HG03039 (cell line): ENCODE data around the gene MTMR2.
A peak's percentile ranks its signal among the peaks of the same experiment; 100 is the strongest.

Experiments
- ATAC-seq: cut with Tn5 transposase; IDR thresholded peaks from one replicate; pipeline ENCODE4 v1.9.1; 2021; ENCODE audit warnings: mild to moderate bottlenecking, moderate library complexity; ENCODE audit not compliant: unreplicated experiment

MTMR2 gene

DNA sequence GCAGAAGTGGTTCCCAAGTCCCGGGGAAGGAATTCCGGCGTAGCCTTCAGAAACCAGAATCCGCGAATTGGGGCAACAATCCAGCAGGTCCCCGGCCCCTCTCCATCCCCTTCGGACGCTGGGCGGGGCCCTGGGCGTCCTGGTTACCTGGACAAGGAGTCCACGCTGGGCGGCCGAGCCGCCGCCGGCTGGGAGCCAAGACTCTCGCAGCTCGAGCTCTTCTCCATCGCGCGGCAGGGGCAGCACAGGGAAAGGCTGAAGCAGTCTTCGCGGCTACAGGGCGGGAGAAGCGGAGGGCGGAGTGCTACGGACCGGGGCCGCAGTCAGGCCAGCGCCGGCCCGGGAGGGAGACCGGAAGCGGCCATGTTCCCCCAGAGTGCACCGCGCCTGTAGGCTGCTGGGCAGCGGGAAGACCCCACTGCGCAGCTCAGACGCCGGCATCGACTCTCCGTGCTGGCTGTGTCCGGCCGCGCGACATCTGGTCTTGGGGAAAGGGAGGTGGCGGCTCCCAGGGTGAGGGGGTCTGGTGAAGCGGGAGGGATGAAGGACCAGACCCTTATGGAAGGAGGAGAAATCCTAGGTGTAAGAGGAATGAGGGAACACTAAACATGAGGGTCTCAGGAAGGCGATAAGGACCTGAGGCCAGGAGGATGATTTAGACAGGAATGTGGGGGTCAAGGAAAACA, at the start of gene MTMR2:
Gene MTMR2 (minus strand): TSS at position 380 of the 686 bp plus-strand sequence. CDS start 153 bp downstream, at position 227.
- ATAC-seq = peak; percentile 99

DNA sequence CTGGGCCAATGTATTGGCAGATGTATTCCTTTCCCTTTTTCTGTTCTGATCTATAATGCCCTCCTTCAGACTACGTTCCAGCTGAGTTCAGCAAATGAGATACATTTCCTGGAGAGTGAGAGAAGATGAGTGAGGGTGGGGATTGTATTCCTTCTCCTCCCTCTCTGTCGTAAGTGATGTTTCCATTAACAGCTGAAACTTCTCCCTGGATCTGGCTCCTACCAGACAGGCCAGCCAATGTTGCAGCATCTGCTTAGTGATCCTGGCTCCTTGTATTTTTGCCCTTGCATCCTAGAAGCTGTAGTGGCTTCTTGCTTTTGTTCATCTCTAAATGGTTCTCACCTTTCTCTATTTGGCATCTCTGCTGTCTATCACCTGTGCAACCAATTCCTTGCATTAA, 48.2 kb upstream of the MTMR2 start:
- no peak for ATAC-seq

DNA sequence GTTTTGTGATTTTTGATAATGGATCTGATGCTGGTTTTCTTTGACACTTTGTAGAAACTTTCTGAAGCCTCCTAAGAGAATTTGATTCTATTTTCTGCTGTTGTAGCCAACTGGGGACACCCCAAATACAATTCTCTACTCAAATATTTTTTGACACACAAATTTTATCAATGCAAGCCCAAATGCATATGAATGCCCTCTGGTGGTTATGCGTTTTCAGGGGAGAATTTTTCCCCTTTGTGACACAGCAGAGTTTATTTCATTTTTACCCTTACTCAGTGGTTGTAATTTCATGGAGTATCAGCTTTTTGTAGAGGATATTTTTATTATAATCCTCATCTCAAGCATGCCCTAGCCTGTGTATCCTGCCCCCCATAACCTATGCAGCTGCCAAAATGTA, 44.7 kb upstream of the MTMR2 start:
- no peak for ATAC-seq

DNA sequence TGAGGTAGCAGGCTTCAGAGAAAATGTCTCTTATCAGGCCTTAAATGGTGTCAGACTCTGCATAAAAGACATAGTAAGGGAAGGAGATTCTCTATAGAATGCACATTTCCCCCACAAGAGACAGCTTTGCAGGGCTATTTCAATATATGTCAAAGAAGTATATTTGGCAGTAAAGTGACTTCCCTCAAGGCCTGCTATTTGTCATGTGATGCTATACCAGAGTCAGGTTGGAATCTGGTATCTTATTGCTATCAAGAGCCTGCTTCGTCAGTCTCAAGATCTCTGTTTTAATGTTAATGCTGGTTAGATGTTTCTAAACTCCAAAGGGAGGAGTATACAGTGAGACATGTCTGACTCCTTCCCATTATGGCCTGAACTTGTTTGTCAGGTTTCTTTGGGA, 40.4 kb upstream of the MTMR2 start:
- no peak for ATAC-seq

DNA sequence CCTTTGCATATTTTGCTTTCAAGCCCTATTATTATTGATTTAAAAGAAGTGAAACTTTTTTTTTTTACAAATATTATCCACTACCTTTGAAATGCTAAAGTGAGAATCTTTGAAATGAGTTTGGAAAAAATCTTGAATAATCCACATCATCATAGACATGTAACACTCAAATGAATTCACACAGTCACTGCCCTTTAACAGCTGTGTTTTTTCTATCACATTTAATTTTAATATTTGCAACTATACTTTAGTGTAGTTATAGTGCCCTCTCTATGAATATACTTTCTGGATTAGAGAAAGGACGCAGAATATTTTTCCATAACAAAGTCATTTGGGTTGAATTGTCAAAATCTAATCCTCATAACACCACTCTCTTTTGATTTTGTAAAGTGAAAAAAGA, 37.9 kb upstream of the MTMR2 start:
- ATAC-seq = no peak

DNA sequence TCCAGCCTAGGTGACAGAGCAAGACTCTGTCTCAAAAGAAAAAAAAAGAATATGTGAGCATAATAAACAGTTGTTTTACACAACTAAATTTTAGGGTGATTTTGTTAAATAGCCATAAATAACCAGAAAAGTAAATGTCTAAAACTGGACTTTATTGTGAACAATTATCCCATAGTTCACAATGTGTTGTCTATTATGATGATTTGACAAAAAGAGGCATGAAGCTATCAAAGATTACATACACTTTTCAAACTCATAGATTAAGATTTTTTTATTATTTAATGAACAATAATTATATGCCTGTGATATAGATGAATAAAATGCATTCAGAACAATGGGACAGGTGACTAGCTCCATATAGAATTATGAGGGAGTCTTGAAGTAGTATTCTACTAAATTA, 27.0 kb upstream of the MTMR2 start:
- ATAC-seq = no peak

DNA sequence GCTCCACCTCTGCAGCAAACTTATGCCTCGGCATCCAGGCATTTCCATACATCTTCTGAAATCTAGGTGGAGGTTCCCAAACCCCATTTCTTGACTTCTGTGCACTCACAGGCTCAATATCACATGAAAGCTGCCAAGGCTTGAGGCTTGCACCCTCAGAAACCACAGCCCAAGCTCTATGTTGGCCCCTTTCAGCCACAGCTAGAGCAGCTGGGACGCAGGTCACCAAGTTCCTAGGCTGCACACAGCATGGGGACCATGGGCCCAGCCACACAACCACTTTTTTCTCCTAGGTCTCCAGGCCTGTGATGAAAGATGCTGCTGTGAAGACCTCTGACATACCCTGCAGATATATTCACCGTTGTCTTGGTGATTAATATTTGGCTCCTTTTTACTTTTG, 24.7 kb upstream of the MTMR2 start:
- ATAC-seq = no peak

DNA sequence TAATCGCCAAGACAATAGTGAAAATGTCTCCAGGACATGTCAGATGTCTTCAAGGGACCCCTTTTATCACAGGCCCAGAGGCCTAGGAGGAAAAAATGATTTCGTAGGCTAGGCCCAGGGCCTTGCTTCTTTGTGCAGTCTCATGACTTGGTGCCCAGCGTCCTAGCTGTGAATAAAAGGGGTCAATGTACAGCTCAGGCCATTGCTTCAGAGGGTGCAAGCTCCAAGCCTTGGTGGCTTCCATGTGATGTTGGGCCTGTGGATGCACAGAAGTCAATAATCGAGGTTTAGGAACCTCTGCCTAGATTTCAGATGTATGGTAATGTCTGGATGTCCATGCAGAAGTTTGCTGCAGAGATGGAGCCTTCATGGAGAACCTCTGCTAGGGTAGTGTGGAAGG, 20.7 kb upstream of the MTMR2 start:
- no peak for ATAC-seq

DNA sequence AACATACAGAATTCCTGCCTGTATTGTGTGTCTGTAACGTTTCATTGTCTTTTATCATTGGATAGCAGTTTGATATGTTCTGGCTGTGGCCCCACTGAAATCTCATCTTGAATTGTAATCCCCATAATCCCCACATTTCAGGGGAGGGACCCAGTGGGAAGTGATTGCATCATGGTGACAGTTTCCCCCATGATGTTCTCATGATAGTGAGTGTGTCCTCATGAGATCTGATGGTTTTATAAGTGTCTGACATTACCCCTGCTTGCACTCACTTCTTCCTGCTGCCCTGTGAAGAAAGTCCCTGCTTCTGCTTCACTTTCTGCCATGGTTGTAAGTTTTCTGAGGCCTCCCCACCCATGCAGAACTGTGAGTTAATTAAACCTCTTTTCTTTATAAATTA, 19.6 kb upstream of the MTMR2 start:
- no peak for ATAC-seq

DNA sequence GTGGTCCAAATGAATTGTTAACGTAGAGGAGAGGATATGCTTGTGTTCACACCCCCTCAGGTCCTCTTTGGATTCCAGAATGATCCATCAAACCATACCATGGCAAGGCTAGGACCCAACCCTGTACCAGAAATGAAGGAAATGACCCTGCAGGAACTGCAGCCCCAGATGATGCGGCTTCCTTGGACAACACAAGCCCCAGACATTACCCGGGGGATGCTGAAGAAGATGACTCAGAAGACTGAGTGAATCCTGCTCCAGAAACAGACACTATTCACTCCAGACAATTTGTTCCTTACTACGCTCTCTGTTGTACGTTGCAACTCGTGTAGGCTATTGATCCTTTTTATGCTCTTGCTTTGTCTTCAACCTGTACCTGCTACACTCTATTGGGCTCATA, 15.2 kb upstream of the MTMR2 start:
- ATAC-seq = no peak

DNA sequence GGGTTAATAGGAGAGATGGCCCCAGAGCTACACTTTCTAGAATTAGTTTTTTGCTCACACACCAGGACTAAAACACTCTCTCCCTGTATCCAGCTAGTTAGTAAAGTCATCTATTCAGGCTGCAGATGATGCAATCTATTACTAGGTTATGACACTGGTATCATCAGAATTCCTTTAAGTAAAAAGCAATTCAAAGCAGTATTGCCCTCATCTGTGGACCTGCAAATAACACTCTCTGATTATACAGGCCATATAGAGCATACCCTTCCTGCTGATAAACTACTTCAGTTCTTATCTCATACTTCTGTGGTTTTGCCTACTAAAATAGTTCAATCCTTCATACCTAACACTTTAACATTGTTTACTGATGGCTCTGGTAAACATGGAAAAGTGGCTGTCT, 13.5 kb upstream of the MTMR2 start:
- no peak for ATAC-seq

DNA sequence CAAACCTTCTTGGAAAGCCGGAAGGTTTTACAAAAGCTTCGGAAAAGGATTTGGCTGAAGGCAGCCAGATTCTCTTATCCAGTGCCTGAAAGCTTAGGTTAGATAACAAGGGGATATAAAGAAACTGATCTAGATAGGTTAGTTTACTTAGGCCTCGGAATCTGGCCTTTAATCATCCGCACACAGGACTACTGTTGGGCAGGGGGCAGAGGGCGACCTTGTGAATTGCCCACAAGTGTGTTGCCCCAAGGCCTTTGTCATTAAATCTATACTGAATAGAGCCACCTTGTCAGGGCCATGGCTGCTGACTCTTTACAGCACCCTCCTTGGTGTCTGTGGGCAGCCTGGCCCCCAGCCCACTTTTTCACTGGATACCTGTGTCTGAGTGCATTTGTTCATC, 9.7 kb upstream of the MTMR2 start:
- ATAC-seq = no peak

DNA sequence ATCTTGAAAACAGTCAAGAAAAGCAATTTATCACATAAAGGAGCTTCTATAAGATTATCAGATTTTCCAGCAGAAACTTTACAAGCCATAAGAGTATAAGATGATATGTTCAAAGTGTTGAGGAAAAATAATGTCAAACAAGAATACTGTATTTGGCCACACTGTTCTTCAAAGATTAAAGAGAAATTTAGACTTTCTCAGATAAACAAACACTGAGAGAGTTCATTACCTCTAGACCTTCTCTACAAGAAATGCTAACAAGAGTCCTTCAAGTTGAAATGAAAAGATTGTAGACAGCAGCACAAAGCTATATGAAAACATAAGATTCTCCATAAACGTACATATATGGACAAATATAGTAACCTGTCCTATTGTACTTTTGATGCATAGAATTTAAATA, 8.0 kb upstream of the MTMR2 start:
- no peak for ATAC-seq

DNA sequence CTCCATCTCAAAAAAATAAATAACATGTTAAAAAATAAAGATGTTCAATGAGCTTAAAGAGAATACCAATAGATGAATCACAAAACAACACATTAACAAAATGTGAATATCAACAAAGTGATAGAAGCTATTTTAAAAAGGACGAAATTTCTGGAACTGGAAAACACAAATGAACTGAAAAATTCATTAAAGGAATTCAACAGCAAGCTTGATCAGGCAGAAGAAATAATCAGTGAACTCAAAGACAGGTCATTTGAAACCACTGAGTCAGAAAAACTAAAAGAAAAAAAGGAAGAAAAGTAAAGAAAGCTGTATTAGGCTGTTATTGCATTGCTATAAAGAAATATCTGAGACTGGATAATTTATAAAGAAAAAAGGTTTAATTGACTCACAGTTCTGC, 7.0 kb upstream of the MTMR2 start:
- ATAC-seq = no peak

DNA sequence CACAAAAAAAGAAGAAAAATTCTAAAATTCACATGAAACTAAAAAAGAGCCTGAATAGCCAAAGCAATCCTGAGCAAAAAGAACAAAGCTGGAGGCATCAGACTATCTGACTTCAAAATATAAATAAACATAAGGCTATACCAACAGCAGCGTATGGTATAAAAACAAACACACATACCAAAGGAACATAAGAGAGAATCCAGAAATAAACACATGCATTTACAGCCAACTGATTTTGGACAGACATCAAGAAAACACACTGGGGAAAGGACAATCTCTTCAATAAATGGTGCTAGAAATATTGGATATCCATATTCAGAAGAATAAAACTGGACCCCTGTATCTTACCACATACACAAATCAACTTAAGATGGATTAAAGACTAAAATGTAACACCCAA, 2.8 kb upstream of the MTMR2 start:
- no peak for ATAC-seq

DNA sequence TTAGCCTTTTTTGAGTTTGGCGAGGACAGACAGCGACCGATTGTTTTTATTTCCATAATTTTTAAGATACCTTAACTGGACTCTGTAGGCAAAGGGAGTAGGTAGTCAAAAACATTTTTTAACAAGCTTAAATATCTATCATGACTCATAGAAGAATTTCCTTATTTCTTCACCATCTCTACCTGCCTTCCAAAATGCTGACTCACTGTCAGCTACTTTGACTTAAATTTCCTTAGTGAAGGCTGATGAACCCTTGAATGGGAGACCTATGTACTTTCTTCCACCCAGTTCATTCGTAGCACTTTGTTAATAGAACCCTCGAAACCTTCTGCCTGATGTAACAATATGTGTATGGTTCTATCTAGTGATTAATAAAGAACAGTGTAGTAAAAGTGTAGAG, 1.1 kb upstream of the MTMR2 start:
- no peak for ATAC-seq

DNA sequence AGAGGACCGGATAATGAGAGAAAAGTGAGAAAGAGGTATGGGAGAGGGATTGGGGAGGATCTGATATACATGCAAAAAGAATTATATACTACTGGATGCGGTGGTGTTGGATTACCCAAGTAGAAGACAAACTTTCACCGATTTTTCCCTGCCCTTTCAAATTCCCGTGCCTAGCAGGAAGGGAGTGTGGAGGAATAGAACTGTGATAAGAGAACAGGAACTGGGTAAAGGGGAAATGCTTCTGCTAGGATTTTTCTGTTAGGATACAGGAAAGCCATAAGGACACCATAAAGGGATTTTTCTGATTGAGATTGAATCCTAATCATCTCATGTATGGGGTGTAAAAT, 480 bp upstream of the MTMR2 start:
- ATAC-seq = no peak

DNA sequence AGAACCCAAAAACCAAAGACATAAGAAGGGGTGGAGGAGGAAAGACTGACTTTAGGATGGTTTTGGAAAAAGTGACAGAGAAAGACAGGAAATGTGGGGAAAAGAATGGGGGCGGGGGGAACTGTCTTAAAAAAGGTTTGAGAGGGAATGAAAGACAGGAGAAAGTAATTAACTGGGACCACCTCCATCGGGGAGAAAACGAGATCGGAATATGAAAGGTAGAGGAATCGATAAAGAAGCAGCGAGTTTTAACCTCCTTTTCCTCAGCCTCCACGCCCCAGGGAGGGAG, 524 bp downstream of the MTMR2 start:
- ATAC-seq = no peak

DNA sequence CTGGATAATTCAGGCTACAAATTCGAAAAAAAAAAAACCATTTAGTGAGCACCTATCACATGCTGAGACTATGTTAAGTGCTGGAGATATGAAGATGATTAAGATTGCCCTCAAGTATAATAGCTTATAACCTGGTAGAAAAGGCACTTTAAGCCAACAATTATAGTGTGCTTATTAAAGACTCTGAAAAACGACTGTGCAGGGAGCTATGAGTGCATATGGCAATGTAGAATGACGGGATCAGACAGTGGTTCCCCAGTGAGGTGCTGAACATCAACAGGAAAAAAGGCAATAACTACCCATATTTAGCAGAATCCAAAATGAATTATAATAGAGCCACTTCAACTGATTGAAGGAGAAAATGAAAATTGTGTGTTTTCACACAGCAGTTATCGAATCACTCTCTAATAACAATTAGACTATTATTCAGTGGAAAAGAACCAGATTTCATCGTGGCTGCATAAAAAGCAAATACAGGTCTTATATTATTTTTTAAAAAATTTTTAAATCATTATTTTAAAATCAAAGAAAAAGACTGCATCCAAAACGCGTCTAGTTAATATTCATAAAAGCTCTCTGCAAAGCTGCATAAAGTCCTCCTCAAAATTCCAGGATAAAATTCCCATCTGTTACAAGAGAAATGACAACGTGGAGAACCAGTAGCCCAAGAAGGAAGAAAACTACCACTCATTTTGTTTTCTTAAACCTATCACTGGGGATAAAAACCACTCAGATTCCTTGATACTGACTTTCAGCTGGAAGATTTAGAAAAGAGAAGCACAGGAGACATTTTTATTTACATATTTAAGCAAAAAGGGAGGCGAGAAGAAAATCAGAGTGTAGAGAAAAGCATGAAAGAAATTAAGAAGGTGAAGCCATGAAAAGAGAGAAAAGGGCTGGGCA, 1.1 kb downstream of the MTMR2 start:
- no peak for ATAC-seq

DNA sequence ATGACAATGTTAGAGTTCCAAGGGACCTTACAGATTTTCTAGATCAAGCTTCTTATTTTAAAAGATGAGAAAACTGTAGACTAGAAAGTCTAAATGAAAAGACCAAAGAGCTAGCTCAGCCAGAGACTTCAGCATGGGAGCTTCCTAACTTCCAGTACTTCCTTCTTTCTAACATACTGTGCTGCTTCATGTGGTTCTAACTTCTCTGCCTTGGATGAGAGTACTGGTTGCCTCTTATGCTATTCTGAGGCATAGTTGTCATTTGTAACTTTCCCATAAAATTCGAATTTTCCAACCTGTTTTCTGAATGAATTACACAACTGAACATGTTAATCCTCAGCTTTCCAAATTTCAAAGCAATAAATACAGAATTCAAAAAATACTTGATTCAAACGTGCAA, 1.8 kb downstream of the MTMR2 start:
- no peak for ATAC-seq

DNA sequence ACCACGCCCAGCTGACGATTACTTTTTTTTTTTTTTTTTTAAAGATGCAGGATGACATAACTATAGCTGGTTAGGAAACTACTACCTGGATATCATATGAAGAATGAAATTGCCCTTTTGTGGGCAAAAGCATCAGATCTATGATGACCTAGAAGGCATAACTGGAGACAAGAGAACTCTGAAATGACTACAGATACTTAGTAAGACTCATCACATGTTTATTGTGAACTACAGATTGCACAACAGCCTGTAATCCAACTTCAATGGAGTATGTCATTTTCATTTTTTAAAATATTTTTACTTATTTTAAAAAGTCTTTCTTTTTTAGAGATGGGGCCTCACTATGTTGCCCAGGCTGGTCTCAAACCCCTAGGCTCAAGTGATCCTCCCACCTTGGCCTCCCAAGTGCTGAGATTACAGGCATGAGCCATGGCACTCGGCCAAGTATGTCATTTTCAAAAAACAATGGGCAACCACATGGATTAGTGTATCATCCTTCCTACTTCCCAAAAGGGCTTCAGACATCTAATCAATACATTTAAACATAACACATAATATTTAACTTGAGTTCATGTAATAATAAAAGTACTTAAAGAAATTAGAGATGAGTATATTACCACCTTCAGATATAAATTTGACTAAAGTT, 3.3 kb downstream of the MTMR2 start:
- ATAC-seq = no peak

DNA sequence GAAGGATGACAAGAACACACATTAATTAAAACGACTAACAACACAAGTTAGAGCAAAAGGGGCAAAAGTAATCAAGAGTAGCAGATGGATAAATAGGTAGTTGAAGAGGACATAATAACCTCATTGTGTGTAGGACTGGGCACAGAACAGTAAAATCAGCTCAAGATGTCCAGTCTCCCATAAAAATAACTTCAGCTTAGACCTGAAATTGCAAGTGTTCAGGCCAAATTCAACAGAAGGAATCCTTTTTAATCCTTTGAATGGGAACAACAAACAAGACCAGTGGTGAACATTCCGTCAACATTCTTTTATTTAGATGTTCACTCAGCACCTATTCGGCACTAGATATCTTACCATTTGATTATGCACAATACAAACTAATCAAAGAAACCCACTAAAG, 4.4 kb downstream of the MTMR2 start:
- ATAC-seq = no peak
